Activated T-cell treated with anti-CD3 and anti-CD28 coated beads, Interleukin-2, amount 50 U/mL, for 72 hours (primary cell): ENCODE measurements around the gene PLN. TPM values are rescaled to one million over a fixed set of nuclear protein-coding genes. Genes with fewer than 3 reads are reported as not detected.

ENCODE experiments used
- ATAC-seq, 2 donors: fragments of 150-1000 bp; cut with Tn5 transposase; replicated peaks in 1 of 2; 2 replicates each; pipeline ENCODE4 v1.10.0; 2021; ENCODE audit warnings: moderate library complexity in 2 of 2, mild to moderate bottlenecking in 1 of 2
- DNase-seq, 2 donors: peaks; one replicate each; pipeline ENCODE4 v3.0.0; 2021 to 2022; ENCODE audit warnings: mixed read lengths in 1 of 2
- H3K27ac Mint-ChIP-seq: one replicate; pipeline ENCODE4 v1.8.0; 2022; ENCODE audit warnings: mild to moderate bottlenecking, moderate library complexity, mixed read lengths
- H3K27me3 Mint-ChIP-seq: one replicate; pipeline ENCODE4 v1.8.0; 2022; ENCODE audit warnings: low read depth, mixed read lengths
- H3K36me3 Mint-ChIP-seq, 2 donors: one replicate each; pipeline ENCODE4 v1.8.0; 2022; ENCODE audit warnings: mixed read lengths in 2 of 2, mild to moderate bottlenecking in 1 of 2; ENCODE audit not compliant: insufficient read depth in 2 of 2
- H3K4me1 Mint-ChIP-seq: one replicate; pipeline ENCODE4 v1.8.0; 2022; ENCODE audit warnings: low read depth, mixed read lengths
- H3K4me3 Mint-ChIP-seq, 2 donors: one replicate each; pipeline ENCODE4 v1.8.0; 2022; ENCODE audit warnings: mild to moderate bottlenecking in 2 of 2, mixed read lengths in 2 of 2, moderate library complexity in 2 of 2
- H3K9me3 Mint-ChIP-seq, 2 donors: one replicate each; pipeline ENCODE4 v1.8.0; 2022; ENCODE audit warnings: mixed read lengths in 2 of 2
- total RNA-seq, 2 donors: library from RNA; stranded (reverse); gene quantifications; one replicate each; pipeline ENCODE4 v1.2.3, GENCODE V29; 2022

PLN gene
- total RNA-seq, 2 donors from 2014 or later: not detected

GRCh38 chr6:118546164-118546879, 1.8 kb upstream of the PLN start:
- peak overlapping the region; percentile 61 for H3K27ac Mint-ChIP-seq
- H3K4me1 Mint-ChIP-seq: peaks cover 48% of the 10 kb centered on the region
- ATAC-seq (peak; percentile 46 to 72), DNase-seq (no peak)
- H3K4me3 Mint-ChIP-seq: peak overlapping the region in 1 of 2 donors; percentile 27
- H3K36me3 Mint-ChIP-seq: peaks cover 0 to 3% of the 10 kb centered on the region in 2 donors
- no peaks in the 10 kb centered on the region for H3K27me3 Mint-ChIP-seq
- no peaks in the 10 kb centered on the region for H3K9me3 Mint-ChIP-seq

GRCh38 chr6:118546880-118547218, 1.2 kb upstream of the PLN start:
- Mint-ChIP-seq H3K9me3 (no peaks in the 10 kb centered on the region), H3K27ac (no peak overlapping the region), H3K4me3 (no peak overlapping the region), H3K36me3 (peaks cover 0 to 3% of the 10 kb centered on the region in 2 donors), H3K27me3 (no peaks in the 10 kb centered on the region), H3K4me1 (peaks cover 50% of the 10 kb centered on the region)
- ATAC-seq (no peak), DNase-seq (no peak)

GRCh38 chr6:118548613-118549012, 517 bp downstream of the PLN start:
- ATAC-seq: no peak
- DNase-seq: no peak
- Mint-ChIP-seq H3K36me3 (peaks cover 0 to 2% of the 10 kb centered on the region in 2 donors), H3K27ac (no peak overlapping the region), H3K4me1 (peaks cover 47% of the 10 kb centered on the region), H3K27me3 (no peaks in the 10 kb centered on the region), H3K4me3 (no peak overlapping the region), H3K9me3 (no peaks in the 10 kb centered on the region)

- no peak overlapping the region for H3K4me3 Mint-ChIP-seq
- H3K27me3 Mint-ChIP-seq: no peaks in the 10 kb centered on the region
- H3K9me3 Mint-ChIP-seq: no peaks in the 10 kb centered on the region
- DNase-seq: peak; percentile 6 to 15
- H3K4me1 Mint-ChIP-seq: peaks cover 37% of the 10 kb centered on the region
- peak; percentile 68 to 72 for ATAC-seq
- peak overlapping the region; percentile 72 for H3K27ac Mint-ChIP-seq
- H3K36me3 Mint-ChIP-seq: peaks cover 0 to 1% of the 10 kb centered on the region in 2 donors
Measured at GRCh38 chr6:118551063-118552053, 3.3 kb downstream of the PLN start.

GRCh38 chr6:118553132-118553531, 5.0 kb downstream of the PLN start:
- Mint-ChIP-seq H3K9me3 (no peaks in the 10 kb centered on the region), H3K4me3 (no peak overlapping the region), H3K4me1 (peaks cover 30% of the 10 kb centered on the region), H3K27ac (no peak overlapping the region), H3K36me3 (peaks cover 0 to 1% of the 10 kb centered on the region in 2 donors), H3K27me3 (no peaks in the 10 kb centered on the region)
- ATAC-seq (no peak), DNase-seq (no peak)

GRCh38 chr6:118554698-118555097, 6.6 kb downstream of the PLN start:
- Mint-ChIP-seq H3K9me3 (no peaks in the 10 kb centered on the region), H3K27ac (no peak overlapping the region), H3K4me3 (no peak overlapping the region), H3K4me1 (peaks cover 39% of the 10 kb centered on the region), H3K27me3 (no peaks in the 10 kb centered on the region), H3K36me3 (peaks cover 0 to 1% of the 10 kb centered on the region in 2 donors)
- no peak for ATAC-seq
- no peak for DNase-seq

GRCh38 chr6:118558464-118559217, 10.5 kb downstream of the PLN start:
- H3K4me3 Mint-ChIP-seq: peak overlapping the region; percentile 70 to 85
- no peaks in the 10 kb centered on the region for H3K27me3 Mint-ChIP-seq
- peaks cover 0 to 5% of the 10 kb centered on the region in 2 donors for H3K36me3 Mint-ChIP-seq
- peaks cover 38% of the 10 kb centered on the region for H3K4me1 Mint-ChIP-seq
- ATAC-seq (peak; percentile 85 to 98), DNase-seq (peak; percentile 9 to 20)
- H3K27ac Mint-ChIP-seq: peak overlapping the region; percentile 98
- H3K9me3 Mint-ChIP-seq: peaks cover 0 to 2% of the 10 kb centered on the region in 2 donors

GRCh38 chr6:118559659-118560058, 11.6 kb downstream of the PLN start:
- H3K4me3 Mint-ChIP-seq: no peak overlapping the region
- DNase-seq (no peak), ATAC-seq (no peak)
- H3K4me1 Mint-ChIP-seq: peaks cover 38% of the 10 kb centered on the region
- H3K9me3 Mint-ChIP-seq: peaks cover 0 to 2% of the 10 kb centered on the region in 2 donors
- H3K27me3 Mint-ChIP-seq: no peaks in the 10 kb centered on the region
- no peak overlapping the region for H3K27ac Mint-ChIP-seq
- H3K36me3 Mint-ChIP-seq: peaks cover 0 to 5% of the 10 kb centered on the region in 2 donors

GRCh38 chr6:118562248-118562647, 14.2 kb downstream of the PLN start:
- H3K36me3 Mint-ChIP-seq: peaks cover 0 to 8% of the 10 kb centered on the region in 2 donors
- H3K27me3 Mint-ChIP-seq: no peaks in the 10 kb centered on the region
- no peak overlapping the region for H3K27ac Mint-ChIP-seq
- DNase-seq: no peak
- H3K4me3 Mint-ChIP-seq: no peak overlapping the region
- no peak for ATAC-seq
- H3K9me3 Mint-ChIP-seq: peaks cover 0 to 2% of the 10 kb centered on the region in 2 donors
- H3K4me1 Mint-ChIP-seq: peaks cover 51% of the 10 kb centered on the region

- Mint-ChIP-seq H3K27me3 (no peaks in the 10 kb centered on the region), H3K4me3 (no peak overlapping the region), H3K27ac (no peak overlapping the region), H3K4me1 (peaks cover 45% of the 10 kb centered on the region), H3K9me3 (peaks cover 0 to 2% of the 10 kb centered on the region in 2 donors), H3K36me3 (peaks cover 0 to 8% of the 10 kb centered on the region in 2 donors)
- ATAC-seq (no peak), DNase-seq (no peak)
Measured at GRCh38 chr6:118562959-118563358, 14.9 kb downstream of the PLN start.

- no peak overlapping the region for H3K4me3 Mint-ChIP-seq
- H3K9me3 Mint-ChIP-seq: peaks cover 0 to 1% of the 10 kb centered on the region in 2 donors
- ATAC-seq (peak; percentile 81 to 90), DNase-seq (peak; percentile 12 to 15)
- peak overlapping the region; percentile 38 for H3K27ac Mint-ChIP-seq
- no peaks in the 10 kb centered on the region for H3K27me3 Mint-ChIP-seq
- H3K36me3 Mint-ChIP-seq: peaks cover 0 to 6% of the 10 kb centered on the region in 2 donors
- peaks cover 28% of the 10 kb centered on the region for H3K4me1 Mint-ChIP-seq
Measured at GRCh38 chr6:118565311-118565960, 17.3 kb downstream of the PLN start.

GRCh38 chr6:118567974-118568373, 19.9 kb downstream of the PLN start:
- no peak for ATAC-seq
- no peak for DNase-seq
- Mint-ChIP-seq H3K27ac (peak overlapping the region; percentile 12), H3K4me1 (peaks cover 25% of the 10 kb centered on the region), H3K27me3 (no peaks in the 10 kb centered on the region), H3K9me3 (no peaks in the 10 kb centered on the region), H3K4me3 (no peak overlapping the region), H3K36me3 (peaks cover under 1 to 6% of the 10 kb centered on the region in 2 donors)
